ENCODE measurements around the gene NHLRC4.

The NHLRC4 gene

DNA sequence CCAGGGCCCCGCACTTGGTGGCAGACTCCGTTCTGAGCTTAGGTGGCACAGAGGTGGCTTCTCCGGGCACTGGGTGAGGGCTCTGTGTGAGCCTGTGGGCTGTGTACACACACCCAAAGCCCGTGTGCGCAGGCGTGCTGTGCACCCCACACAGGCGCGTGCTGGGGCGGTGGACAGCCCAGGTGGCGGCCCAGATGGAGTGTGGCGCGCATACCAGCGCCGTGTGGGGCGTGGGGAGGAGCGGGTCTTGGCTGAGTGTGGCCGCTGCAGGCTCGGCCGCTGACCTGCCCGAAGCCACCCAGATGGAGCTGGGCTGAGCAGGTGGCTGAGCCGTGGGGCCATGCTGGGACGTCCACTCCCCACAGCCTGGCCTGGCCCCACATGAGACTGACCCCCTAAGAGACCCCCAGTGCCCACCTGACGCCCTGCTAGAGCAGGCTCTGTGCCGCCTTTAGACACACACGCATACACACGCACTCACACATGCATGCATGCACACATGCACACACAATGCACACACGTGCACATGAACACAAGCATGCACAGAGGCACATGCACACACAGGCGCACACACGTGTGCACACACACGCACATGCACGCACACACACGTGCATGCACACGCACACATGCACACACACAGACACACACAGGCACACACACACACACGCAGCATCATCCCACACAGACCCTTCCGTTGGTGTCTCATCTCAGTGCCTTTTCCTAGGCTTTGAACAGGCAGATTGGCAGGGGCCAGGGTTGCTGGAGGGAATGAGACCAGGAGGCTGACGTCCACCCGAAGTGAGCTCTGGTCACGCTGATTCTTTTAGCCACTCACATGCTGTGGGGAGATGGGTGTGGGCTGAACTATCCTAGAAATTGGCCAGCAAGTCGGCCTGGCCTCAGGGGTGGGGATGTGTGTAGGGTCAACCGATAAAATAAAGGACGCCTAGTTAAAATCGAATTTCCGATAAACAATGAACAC, 4.6 kb upstream of the NHLRC4 start:
- TF ChIP-seq, protein P1, sequence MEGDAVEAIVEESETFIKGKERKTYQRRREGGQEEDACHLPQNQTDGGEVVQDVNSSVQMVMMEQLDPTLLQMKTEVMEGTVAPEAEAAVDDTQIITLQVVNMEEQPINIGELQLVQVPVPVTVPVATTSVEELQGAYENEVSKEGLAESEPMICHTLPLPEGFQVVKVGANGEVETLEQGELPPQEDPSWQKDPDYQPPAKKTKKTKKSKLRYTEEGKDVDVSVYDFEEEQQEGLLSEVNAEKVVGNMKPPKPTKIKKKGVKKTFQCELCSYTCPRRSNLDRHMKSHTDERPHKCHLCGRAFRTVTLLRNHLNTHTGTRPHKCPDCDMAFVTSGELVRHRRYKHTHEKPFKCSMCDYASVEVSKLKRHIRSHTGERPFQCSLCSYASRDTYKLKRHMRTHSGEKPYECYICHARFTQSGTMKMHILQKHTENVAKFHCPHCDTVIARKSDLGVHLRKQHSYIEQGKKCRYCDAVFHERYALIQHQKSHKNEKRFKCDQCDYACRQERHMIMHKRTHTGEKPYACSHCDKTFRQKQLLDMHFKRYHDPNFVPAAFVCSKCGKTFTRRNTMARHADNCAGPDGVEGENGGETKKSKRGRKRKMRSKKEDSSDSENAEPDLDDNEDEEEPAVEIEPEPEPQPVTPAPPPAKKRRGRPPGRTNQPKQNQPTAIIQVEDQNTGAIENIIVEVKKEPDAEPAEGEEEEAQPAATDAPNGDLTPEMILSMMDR (conservative IDR thresholded peaks at IDR 0.05; ENCODE audit: control insufficient read depth, insufficient read depth, low read depth, low read length): no peak
- no peak overlapping the region for H3K4me3 ChIP-seq (ENCODE audit: control insufficient read depth, low read depth, low read length)
- DNase-seq (ENCODE audit: low read depth): no peak

DNA sequence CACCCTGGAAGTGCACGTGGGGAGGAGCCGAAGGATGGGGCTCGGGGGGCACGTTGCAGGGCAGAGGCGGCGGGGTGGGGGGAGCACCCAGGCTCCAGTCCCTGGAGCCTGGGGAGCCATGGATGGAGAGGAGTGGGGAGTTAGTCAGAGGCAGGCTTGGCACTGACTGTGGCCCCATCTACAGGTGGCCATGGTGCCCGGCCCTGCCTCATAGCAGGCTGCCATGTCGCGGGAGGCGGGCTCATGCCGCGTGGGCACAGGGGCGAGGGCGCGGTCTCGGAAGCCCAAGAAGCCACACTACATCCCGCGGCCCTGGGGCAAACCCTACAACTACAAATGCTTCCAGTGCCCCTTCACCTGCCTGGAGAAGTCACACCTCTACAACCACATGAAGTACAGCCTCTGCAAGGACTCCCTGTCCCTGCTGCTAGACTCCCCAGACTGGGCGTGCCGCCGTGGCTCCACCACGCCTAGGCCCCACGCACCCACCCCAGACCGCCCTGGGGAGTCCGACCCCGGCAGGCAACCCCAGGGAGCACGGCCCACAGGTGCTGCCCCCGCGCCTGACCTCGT, 3.6 kb upstream of the NHLRC4 start:
- DNase-seq (ENCODE audit: low read depth): no peak
- TF ChIP-seq, protein P1 (conservative IDR thresholded peaks at IDR 0.05; ENCODE audit: control insufficient read depth, insufficient read depth, low read depth, low read length): no peak
- no peak overlapping the region for H3K4me3 ChIP-seq (ENCODE audit: control insufficient read depth, low read depth, low read length)

DNA sequence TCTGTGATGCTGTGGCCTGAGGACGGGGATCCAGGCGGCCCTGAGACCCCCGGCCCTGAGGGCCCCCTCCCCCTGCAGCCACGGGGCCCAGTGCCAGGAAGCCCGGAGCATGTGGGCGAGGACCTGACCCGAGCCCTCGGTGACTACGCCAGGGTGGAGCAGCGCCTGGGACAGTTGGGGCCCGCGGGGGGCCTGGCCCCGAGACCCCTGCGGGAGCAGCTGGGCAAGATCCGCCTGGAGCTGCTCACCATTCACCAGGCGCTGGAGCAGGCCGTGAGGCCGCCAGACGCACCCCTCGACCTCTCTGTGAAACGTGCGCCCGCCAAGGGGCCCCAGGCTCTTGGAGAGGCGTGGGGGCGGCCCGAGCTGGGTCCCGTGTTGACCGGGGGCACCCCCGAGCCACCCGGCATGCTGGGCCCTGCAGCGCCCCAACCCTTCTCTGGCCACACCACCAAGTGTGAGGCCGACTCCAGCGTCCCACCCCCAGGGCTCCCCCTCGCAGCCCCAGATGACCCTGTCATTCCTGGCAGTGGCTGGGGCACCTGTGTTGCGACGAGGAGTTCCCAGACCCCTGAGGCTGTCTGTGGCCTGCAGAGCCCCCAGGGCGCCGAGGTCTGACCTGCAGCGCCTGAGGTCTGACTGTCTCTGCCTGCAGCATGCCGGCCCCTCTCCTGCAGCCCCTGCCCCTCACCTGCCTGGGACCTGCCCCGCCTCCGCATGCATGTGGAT, 2.0 kb upstream of the NHLRC4 start:
- H3K4me3 ChIP-seq (ENCODE audit: control insufficient read depth, low read depth, low read length): no peak overlapping the region
- no peak for DNase-seq (ENCODE audit: low read depth)
- TF ChIP-seq, protein P1 (conservative IDR thresholded peaks at IDR 0.05; ENCODE audit: control insufficient read depth, insufficient read depth, low read depth, low read length): no peak

DNA sequence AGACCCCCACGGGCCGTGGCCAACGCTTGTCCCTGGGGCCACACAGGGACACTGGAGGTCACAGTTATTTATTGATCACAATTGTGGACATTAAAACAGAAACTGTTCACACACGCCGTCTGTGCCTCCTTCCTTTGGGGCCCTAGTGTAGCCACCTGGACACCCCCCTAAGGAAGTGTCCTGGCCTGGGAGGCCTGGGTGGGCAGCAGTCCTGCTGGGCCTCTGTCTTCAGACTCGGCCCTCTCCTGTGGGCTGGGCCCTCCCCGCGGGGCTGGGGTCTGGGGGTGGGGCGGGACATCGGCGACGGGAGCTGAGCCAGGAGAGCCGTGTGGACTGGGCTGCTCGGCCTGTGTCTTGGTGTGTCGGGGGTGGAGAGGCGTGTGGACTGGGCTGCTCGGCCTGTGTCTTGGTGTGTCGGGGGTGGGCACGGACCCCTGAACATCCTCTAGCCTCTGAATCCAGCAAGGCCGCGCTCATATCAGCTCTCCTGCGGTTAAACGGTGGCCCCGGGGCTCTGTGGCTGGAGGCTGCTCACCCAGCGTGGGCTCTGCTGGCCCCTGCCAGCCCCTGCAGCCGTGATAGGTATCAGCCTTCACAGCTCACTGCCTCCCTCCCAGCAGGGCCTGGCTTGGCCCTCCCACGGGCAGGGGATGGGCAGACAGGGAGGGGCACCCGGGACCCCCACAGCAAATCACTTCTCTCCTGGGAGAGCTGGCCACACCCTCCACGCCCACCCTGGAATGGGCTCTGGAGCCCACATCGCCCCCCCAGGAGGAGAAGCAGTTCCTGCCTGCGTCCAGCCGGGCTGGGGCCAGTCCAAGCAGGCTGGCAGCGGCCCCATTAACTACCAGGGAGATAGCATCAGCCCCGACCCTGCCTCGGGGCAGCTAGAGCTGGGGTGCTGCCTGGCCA, 1.1 kb upstream of the NHLRC4 start:
- no peak overlapping the region for H3K4me3 ChIP-seq (ENCODE audit: control insufficient read depth, low read depth, low read length)
- TF ChIP-seq, protein P1 (conservative IDR thresholded peaks at IDR 0.05; ENCODE audit: control insufficient read depth, insufficient read depth, low read depth, low read length): no peak
- no peak for DNase-seq (ENCODE audit: low read depth)

DNA sequence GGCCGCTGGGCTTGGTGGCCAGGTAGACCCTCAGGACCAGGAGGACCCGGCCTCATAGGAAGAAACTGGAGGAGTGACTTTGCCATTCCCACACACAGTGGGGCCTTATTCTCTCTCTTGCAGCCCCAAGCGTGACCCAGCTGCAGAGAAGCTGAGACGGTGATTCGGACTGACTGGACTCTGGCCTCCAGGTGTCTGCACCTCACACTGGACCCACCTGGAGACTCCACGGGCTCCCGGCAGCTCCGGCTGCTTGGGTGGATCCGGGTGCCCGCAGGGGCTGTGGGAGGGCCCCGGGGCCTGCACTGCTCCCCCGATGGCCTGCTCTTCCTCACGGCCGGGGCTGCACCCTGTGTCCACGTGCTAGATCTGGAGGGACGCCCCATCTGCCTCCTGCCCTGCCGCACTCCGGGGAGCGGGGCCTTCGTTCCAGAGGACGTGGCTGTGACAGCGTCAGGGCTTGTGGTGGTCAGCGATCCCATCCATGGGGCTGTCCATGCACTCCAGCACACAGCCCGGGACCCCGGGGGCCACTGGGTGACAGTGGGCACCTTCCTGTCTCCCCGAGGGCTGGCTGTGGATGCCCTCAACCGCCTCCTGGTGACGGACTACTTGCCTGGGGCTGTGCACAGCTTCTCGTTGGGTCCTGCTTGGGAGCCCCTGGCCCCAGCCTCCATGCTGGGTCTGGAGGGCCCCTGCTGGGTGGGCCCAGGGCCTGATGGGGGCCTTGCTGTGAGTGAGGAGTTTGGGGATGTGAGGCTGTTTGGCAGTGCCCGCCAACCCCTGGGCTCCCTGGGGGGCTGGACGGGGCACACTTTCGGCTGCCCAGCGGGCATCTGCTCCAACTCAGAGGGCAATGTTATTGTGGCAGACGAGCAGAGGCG, 810 bp downstream of the NHLRC4 start:
- no peak for DNase-seq (ENCODE audit: low read depth)
- TF ChIP-seq, protein P1 (conservative IDR thresholded peaks at IDR 0.05; ENCODE audit: control insufficient read depth, insufficient read depth, low read depth, low read length): no peak
- no peak overlapping the region for H3K4me3 ChIP-seq (ENCODE audit: control insufficient read depth, low read depth, low read length)
